ENCODE measurements around the gene IL17RE. TPM values are rescaled to one million over a fixed set of nuclear protein-coding genes. Genes with fewer than 3 reads are reported as not detected.

Gene IL17RE
- total and polyA plus RNA-seq, 2 experiments from 2014 or later: 1.1 to 3.4 TPM

DNA sequence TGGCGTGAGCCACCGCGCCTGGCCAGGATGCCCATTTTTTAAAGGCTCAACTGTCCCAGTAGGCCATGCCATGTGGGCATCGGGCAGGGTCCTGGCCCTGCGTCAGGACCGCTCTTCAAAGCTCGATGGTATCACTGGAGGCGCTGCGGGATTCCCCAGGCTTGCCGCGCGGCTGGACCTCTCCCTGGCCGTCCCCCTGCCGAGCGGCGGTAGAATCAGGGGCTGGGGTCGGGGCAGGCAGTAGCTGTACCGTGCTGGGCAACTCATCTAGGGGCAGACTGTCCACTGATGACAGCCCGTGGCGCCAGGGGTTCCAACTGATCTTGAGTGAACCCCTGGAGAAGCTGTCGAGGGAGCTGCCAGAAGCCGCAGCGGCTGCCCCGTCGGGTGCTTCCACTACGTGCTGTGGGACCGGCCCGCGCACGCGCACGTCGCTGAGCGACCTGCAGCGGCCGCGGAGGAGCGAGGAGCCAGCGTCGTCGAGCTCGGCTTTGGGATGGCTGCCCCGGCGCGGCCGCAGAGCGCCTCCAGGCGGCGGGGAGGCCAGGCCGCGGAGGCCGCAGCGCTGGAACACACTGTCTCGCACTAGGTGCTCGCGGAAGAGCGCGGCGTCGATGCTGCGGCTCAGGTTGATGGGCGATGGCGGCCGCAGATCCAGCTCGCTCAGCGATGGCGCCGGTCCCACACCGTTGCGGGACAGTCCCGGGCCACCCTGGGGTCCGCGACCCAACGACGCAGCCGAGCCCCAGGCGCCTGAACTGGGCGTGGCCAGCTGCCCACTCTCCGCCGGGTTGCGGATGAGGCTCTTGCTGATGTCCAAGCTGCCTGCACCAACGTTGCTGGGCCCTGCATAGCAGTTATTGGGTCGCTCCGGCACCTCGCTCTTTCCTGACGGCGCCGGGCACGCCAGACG lies 43.7 kb downstream of the IL17RE start:
- no peaks in the 10 kb centered on the region for H3K36me3 ChIP-seq (ENCODE audit: insufficient read depth)
- Mint-ChIP-seq H3K9me3 (no peaks in the 10 kb centered on the region; the same call in 2 of the 3 replicates), H3K27ac (0 out of 2 replicates have a peak overlapping the region, but pooled peaks have one; percentile 67), H3K4me1 (peaks cover 5% of the 10 kb centered on the region; the same call in 2 of the 3 replicates), H3K4me3 (peak overlapping the region; percentile 84), H3K36me3 (ENCODE audit: low read depth) (peaks cover 8% of the 10 kb centered on the region; the same call in 2 of the 3 replicates), H3K27me3 (ENCODE audit: insufficient read depth, low read depth, poor library complexity) (peaks cover 19% of the 10 kb centered on the region)
- H3K27me3 ChIP-seq (ENCODE audit: insufficient read depth): no peaks in the 10 kb centered on the region; the same call in 1 of the 2 replicates
- H3K27ac ChIP-seq (ENCODE audit: low read depth): no peak overlapping the region
- peak overlapping the region; percentile 84 for H2AFZ ChIP-seq
- peak; percentile 93 for DNase-seq (ENCODE audit: low spot score)
- peak; percentile 82 for ATAC-seq
- H4K20me1 ChIP-seq (replicated peaks; ENCODE audit: insufficient read depth): no peaks in the 10 kb centered on the region
- TF ChIP-seq, protein P1, sequence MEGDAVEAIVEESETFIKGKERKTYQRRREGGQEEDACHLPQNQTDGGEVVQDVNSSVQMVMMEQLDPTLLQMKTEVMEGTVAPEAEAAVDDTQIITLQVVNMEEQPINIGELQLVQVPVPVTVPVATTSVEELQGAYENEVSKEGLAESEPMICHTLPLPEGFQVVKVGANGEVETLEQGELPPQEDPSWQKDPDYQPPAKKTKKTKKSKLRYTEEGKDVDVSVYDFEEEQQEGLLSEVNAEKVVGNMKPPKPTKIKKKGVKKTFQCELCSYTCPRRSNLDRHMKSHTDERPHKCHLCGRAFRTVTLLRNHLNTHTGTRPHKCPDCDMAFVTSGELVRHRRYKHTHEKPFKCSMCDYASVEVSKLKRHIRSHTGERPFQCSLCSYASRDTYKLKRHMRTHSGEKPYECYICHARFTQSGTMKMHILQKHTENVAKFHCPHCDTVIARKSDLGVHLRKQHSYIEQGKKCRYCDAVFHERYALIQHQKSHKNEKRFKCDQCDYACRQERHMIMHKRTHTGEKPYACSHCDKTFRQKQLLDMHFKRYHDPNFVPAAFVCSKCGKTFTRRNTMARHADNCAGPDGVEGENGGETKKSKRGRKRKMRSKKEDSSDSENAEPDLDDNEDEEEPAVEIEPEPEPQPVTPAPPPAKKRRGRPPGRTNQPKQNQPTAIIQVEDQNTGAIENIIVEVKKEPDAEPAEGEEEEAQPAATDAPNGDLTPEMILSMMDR (conservative IDR thresholded peaks at IDR 0.05; ENCODE audit: low read depth in 2 of 2): peak; percentile 49 to 92
- TF ChIP-seq ZNF462 (CRISPR knock-in tag; IDR thresholded peaks at IDR 0.05) (no peak), EZH2phosphoT487 (IDR thresholded peaks at IDR 0.05; ENCODE audit: unreplicated experiment) (no peak), NANOG (IDR thresholded peaks at IDR 0.05; ENCODE audit: borderline replicate concordance) (no peak), CREB1 (CRISPR knock-in tag; IDR thresholded peaks at IDR 0.05; ENCODE audit: low read depth) (peak; percentile 62), EZH2 (IDR thresholded peaks at IDR 0.05; ENCODE audit: low read depth, unreplicated experiment) (no peak), ZNF331 (CRISPR knock-in tag; IDR thresholded peaks at IDR 0.05; ENCODE audit: low read depth) (no peak), JUNB (IDR thresholded peaks at IDR 0.05; ENCODE audit: unreplicated experiment) (no peak), REST (IDR thresholded peaks at IDR 0.05; ENCODE audit: unreplicated experiment) (no peak), STAT1 (IDR thresholded peaks at IDR 0.05; ENCODE audit: unreplicated experiment) (no peak), POLR2AphosphoS5 (IDR thresholded peaks at IDR 0.05; ENCODE audit: low read depth) (peak; percentile 72), ETS1 (IDR thresholded peaks at IDR 0.05) (no peak), ZNF114 (CRISPR knock-in tag; IDR thresholded peaks at IDR 0.05) (no peak)
- H3K4me2 ChIP-seq: peak overlapping the region; percentile 91
- H3K4me1 ChIP-seq (ENCODE audit: insufficient read depth): peaks cover 7% of the 10 kb centered on the region
- no peaks in the 10 kb centered on the region for H3K79me2 ChIP-seq (replicated peaks; ENCODE audit: insufficient read depth)
- H3K9me2 ChIP-seq (ENCODE audit: insufficient read depth): no peaks in the 10 kb centered on the region
- H3K4me3 ChIP-seq: peak overlapping the region; percentile 66
- no peaks in the 10 kb centered on the region; the same call in 1 of the 2 replicates for H3F3A ChIP-seq (replicated peaks; ENCODE audit: low read depth)
